ENCODE results near the gene ART1.
"Not testable (repeated sequence)": the region's sequence is repeated elsewhere in the genome, so short reads cannot be mapped to it uniquely, and the experiment has no call there.

DNA sequence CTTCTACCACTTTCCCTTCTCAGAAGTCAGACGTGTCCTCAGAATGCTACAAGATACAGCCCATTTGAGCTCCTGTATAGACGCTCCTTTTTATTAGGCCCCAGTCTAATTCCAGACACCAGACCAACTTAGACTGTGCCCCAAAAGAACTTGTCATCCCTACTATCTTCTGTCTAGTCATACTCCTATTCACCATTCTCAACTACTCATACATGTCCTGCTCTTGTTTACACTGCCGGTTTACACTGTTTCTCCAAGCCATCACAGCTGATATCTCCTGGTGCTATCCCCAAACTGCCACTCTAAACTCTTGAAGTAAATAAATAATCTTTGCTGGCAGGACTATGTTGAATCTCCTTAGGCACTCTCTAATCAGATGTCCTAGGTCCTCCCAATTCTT, 7.6 kb downstream of the ART1 start:
- TF ChIP-seq, protein P1, sequence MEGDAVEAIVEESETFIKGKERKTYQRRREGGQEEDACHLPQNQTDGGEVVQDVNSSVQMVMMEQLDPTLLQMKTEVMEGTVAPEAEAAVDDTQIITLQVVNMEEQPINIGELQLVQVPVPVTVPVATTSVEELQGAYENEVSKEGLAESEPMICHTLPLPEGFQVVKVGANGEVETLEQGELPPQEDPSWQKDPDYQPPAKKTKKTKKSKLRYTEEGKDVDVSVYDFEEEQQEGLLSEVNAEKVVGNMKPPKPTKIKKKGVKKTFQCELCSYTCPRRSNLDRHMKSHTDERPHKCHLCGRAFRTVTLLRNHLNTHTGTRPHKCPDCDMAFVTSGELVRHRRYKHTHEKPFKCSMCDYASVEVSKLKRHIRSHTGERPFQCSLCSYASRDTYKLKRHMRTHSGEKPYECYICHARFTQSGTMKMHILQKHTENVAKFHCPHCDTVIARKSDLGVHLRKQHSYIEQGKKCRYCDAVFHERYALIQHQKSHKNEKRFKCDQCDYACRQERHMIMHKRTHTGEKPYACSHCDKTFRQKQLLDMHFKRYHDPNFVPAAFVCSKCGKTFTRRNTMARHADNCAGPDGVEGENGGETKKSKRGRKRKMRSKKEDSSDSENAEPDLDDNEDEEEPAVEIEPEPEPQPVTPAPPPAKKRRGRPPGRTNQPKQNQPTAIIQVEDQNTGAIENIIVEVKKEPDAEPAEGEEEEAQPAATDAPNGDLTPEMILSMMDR (optimal IDR thresholded peaks at IDR 0.05 in 1 of 3, IDR thresholded peaks at IDR 0.05 in 1 of 3, conservative IDR thresholded peaks at IDR 0.05 in 1 of 3; ENCODE audit: extremely low read depth in 1 of 3, insufficient read depth in 2 of 3, low read length in 3 of 3): not testable (repeated sequence)
- not testable (repeated sequence) for TF ChIP-seq EZH2 (IDR thresholded peaks at IDR 0.05; ENCODE audit: low read length)
